ENCODE results near the gene GNG7.

- TF ChIP-seq CTCF (IDR thresholded peaks at IDR 0.05; ENCODE audit: extremely low read depth in 1 of 2, insufficient read depth in 1 of 2, low read depth in 1 of 2, low read length in 2 of 2) (no peak), EZH2 (IDR thresholded peaks at IDR 0.05; ENCODE audit: borderline replicate concordance, low read depth, low read length, severe bottlenecking) (no peak), POLR2A (IDR thresholded peaks at IDR 0.05; ENCODE audit: low read depth, low read length) (no peak), MAX (IDR thresholded peaks at IDR 0.05; ENCODE audit: insufficient read depth, insufficient read length) (no peak), POLR2AphosphoS5 (IDR thresholded peaks at IDR 0.05; ENCODE audit: insufficient read depth, low read depth, low read length) (no peak), MYC (IDR thresholded peaks at IDR 0.05; ENCODE audit: low read depth, low read length) (no peak), GATA2 (IDR thresholded peaks at IDR 0.05; ENCODE audit: insufficient read depth, insufficient read length, low read depth, low read length) (no peak), FOS (IDR thresholded peaks at IDR 0.05; ENCODE audit: borderline replicate concordance, insufficient read depth, low read length) (no peak)
Observed at GRCh38 chr19:2731181-2731995, 28.9 kb upstream of the GNG7 start.

All from endothelial cell of umbilical vein (primary cell).